K562 (cell line): Measurements from ENCODE around the gene GPSM3. TPM values are rescaled to one million over a fixed set of nuclear protein-coding genes. Genes with fewer than 3 reads are reported as not detected.

Experiments used
- ARID1B ChIP-seq: fragments of 450-650 bp; IDR thresholded peaks from 2 replicates; pipeline ENCODE4 v1.6.1; 2016; ENCODE audit warnings: antibody characterized with exemption, mild to moderate bottlenecking, inconsistent platforms
- CUX1 ChIP-seq: fragments of 200-800 bp; sonication (Bioruptor generic); IDR thresholded peaks from 2 replicates; pipeline ENCODE4 v1.6.1; 2016; ENCODE audit warnings: missing genetic modification characterization, missing compliant biosample characterization
- E2F5 ChIP-seq: sonication (generic); formaldehyde crosslinking; IDR thresholded peaks from 2 replicates; pipeline ENCODE4 v1.8.0; 2022; ENCODE audit warnings: mild to moderate bottlenecking, missing genetic modification reagents
- FOXP1 ChIP-seq: sonication (generic); formaldehyde crosslinking; IDR thresholded peaks from 2 replicates; pipeline ENCODE4 v1.8.0; 2022; ENCODE audit warnings: mild to moderate bottlenecking, missing genetic modification reagents
- MEIS2 ChIP-seq: fragments of 450-650 bp; IDR thresholded peaks from 2 replicates; pipeline ENCODE4 v1.6.1; 2014; ENCODE audit warnings: mild to moderate bottlenecking; ENCODE audit not compliant: partially characterized antibody
- POLR2AphosphoS5 ChIP-seq: IDR thresholded peaks from 2 replicates; pipeline ENCODE4 v1.6.1; 2011; ENCODE audit warnings: mild to moderate bottlenecking, low read depth, low read length, moderate library complexity; ENCODE audit not compliant: control insufficient read depth, insufficient read depth
- THAP12 ChIP-seq: fragments of 250-450 bp; sonication (Bioruptor Pico); IDR thresholded peaks from 2 replicates; pipeline ENCODE4 v1.9.0; 2021; ENCODE audit warnings: mild to moderate bottlenecking, inconsistent platforms
- ZBTB7A ChIP-seq: IDR thresholded peaks from 2 replicates; pipeline ENCODE4 v1.6.1; 2011; ENCODE audit warnings: low read depth, mild to moderate bottlenecking, low read length, moderate library complexity, borderline replicate concordance; ENCODE audit not compliant: control insufficient read depth
- polyA plus RNA-seq, 8 experiments: library from polyadenylated mRNA; depleted of rRNA in 4 of 8; stranded (reverse) in 5 of 8; unstranded in 3 of 8; fragments of >200 nt; fragmentation: Nextera tagmentation in 2 of 8; fragmentation: Illumina TruSeq in 1 of 8; extraction: Ambion mirVana in 2 of 8; extraction: Trizol in 1 of 8; gene quantifications; 2 replicates each; pipeline versions ENCODE4 v1.2.1 to v1.2.3, GENCODE V29; 2011 to 2014; ENCODE audit warnings: inconsistent platforms in 1 of 8, missing spikeins in 1 of 8
- total RNA-seq, 7 experiments: library from RNA; depleted of rRNA in 6 of 7; stranded (reverse); fragments of >200 nt in 6 of 7; fragmentation: Illumina TruSeq in 2 of 7; extraction: Trizol in 2 of 7; gene quantifications; 2 replicates each; pipeline versions ENCODE4 v1.2.1 to v1.2.3, GENCODE V29; 2011 to 2021; ENCODE audit warnings: low replicate concordance in 1 of 7
- TF ChIP-seq, protein P1 (sequence below): fragments of 250-450 bp; sonication (Bioruptor Pico); IDR thresholded peaks from 2 replicates; pipeline ENCODE4 v1.4.0; 2020; ENCODE audit warnings: borderline replicate concordance
- TF ChIP-seq, protein P2 (sequence below): fragments of 450-650 bp; IDR thresholded peaks from 2 replicates; pipeline ENCODE4 v1.6.1; 2018; ENCODE audit not compliant: partially characterized antibody

GPSM3 gene
- total and polyA plus RNA-seq, 9 of the 15 experiments (the other 6 are each of a cell fraction or from before 2014, with no cell fraction given): 5.3 to 42.6 (median 24.4) TPM

- peak; percentile 11; the same call in 1 of the 2 replicates for TF ChIP-seq THAP12
- TF ChIP-seq ZBTB7A: 0 out of 2 replicates have a peak, but pooled peaks have one; percentile 4
- no peak for TF ChIP-seq MEIS2
- TF ChIP-seq POLR2AphosphoS5: peak; percentile 50; the same call in 1 of the 2 replicates
- TF ChIP-seq FOXP1 (CRISPR knock-in tag): peak; percentile 70
- TF ChIP-seq, protein P1, sequence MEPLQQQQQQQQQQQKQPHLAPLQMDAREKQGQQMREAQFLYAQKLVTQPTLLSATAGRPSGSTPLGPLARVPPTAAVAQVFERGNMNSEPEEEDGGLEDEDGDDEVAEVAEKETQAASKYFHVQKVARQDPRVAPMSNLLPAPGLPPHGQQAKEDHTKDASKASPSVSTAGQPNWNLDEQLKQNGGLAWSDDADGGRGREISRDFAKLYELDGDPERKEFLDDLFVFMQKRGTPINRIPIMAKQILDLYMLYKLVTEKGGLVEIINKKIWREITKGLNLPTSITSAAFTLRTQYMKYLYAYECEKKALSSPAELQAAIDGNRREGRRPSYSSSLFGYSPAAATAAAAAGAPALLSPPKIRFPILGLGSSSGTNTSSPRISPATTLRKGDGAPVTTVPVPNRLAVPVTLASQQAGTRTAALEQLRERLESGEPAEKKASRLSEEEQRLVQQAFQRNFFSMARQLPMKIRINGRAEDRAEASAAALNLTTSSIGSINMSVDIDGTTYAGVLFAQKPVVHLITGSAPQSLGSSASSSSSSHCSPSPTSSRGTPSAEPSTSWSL: no peak
- TF ChIP-seq, protein P2, sequence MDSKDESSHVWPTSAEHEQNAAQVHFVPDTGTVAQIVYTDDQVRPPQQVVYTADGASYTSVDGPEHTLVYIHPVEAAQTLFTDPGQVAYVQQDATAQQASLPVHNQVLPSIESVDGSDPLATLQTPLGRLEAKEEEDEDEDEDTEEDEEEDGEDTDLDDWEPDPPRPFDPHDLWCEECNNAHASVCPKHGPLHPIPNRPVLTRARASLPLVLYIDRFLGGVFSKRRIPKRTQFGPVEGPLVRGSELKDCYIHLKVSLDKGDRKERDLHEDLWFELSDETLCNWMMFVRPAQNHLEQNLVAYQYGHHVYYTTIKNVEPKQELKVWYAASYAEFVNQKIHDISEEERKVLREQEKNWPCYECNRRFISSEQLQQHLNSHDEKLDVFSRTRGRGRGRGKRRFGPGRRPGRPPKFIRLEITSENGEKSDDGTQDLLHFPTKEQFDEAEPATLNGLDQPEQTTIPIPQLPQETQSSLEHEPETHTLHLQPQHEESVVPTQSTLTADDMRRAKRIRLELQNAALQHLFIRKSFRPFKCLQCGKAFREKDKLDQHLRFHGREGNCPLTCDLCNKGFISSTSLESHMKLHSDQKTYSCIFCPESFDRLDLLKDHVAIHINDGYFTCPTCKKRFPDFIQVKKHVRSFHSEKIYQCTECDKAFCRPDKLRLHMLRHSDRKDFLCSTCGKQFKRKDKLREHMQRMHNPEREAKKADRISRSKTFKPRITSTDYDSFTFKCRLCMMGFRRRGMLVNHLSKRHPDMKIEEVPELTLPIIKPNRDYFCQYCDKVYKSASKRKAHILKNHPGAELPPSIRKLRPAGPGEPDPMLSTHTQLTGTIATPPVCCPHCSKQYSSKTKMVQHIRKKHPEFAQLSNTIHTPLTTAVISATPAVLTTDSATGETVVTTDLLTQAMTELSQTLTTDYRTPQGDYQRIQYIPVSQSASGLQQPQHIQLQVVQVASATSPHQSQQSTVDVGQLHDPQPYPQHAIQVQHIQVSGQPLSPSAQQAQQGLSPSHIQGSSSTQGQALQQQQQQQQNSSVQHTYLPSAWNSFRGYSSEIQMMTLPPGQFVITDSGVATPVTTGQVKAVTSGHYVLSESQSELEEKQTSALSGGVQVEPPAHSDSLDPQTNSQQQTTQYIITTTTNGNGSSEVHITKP: no peak
- TF ChIP-seq CUX1 (CRISPR knock-in tag): no peak
- peak; percentile 46; the same call in 1 of the 2 replicates for TF ChIP-seq ARID1B
- no peak for TF ChIP-seq E2F5
Measured at GRCh38 chr6:32196682-32197616, 4.5 kb upstream of the GPSM3 start (continued).
